SIG-M5 treated with dmso at 0.1 percent for 504 hours (cell line): ENCODE data around the gene TAP2.

Experiments
- DNase-seq: peaks from one replicate; lab custom pipeline; 2025; ENCODE audit not compliant: unreplicated experiment; lab: John Stamatoyannopoulos, UW

The TAP2 gene

DNA sequence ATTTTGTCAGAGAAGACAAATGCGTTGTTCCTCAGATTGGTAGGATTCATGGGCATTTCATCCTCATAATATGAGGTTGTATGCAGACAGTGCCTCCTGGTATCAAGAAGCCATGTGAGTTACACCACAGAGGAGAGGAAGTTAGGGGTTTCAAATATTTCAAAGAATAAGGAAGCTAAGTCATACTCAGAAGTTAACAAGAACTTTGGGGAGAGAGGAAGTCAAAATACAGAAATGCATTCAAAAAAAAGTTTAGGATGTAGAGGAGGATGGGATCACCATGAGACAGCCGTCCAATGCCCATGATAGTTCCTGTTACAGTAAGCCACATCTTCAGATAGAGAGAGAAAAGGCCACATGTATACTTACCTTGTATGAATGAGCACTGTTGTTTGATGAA is 44.0 kb downstream of the TAP2 start:
- DNase-seq, result peak; percentile 90

DNA sequence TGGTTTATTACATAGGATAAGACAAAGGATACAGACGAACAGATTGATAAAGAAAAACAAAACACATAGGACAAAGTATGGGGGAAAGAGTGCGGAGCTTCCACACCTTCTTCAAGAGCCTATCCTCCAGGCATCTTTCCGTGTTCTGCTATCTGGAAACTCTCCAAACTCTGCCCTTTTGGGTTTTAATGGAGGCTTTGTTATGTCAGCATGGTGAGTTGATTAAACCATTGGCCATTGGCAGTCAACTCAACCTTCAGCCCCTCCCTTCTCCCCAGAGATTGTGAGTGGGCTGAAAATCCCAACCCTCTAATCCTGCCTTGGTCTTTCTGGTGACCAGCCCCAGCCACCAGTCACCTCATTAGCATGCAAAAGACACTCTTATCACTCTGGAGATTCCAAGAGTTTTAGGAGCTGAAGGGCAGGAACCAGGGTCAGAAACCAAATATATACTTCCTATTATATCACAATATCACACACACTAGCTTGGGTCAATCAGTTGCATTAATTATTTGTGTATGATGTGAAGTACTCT is 45.6 kb downstream of the TAP2 start:
- no peak for DNase-seq

DNA sequence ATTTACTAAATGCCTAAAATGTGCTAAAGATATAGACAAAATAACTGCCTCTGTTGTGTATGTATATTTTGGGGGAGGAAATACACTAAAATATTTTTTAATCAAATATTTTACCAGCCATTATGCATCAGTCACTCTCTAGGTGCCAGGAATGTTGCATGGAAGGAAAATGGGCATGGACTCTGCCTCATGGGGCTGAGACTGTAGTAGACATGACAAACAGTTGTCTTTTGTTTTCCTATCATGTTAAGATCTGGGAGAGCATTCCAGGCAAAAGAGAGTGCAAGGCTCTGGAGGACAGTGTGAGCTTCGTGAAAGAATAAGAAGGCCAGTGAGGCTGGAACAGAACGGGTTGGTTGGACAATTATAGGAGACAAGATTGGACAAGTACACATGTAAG is 48.2 kb downstream of the TAP2 start:
- DNase-seq, result no peak
